Lung (tissue), 16 donors: ENCODE results near the gene NPW. TPM values are rescaled to one million over a fixed set of nuclear protein-coding genes. Genes with fewer than 3 reads are reported as not detected.
A peak's percentile ranks its signal among the peaks of the same experiment; 100 is the strongest.

ENCODE experiments used
- ATAC-seq: fragments of 200-7000 bp; cut with Tn5 transposase; one replicate; pipeline ENCODE4 v1.9.1; 2020; ENCODE audit warnings: moderate number of reproducible peaks; ENCODE audit not compliant: insufficient read depth, low FRiP score
- DNase-seq, 3 donors: peaks; one replicate each; pipeline ENCODE4 v3.0.0-alpha.2; 2013 to 2017
- H3K27ac ChIP-seq, 2 donors: one replicate each; pipeline ENCODE4 v1.5.1; 2013; ENCODE audit warnings: mild to moderate bottlenecking in 2 of 2, moderate library complexity in 2 of 2, control low read depth in 1 of 2, inconsistent platforms in 1 of 2, low read depth in 1 of 2, low read length in 1 of 2
- H3K27me3 ChIP-seq, 3 donors: one replicate each; pipeline ENCODE4 v1.5.1; 2013; ENCODE audit warnings: low read length in 2 of 3; ENCODE audit not compliant: control insufficient read depth in 3 of 3, insufficient read depth in 3 of 3
- H3K36me3 ChIP-seq, 4 donors: one replicate each; pipeline ENCODE4 v1.5.1; 2013; ENCODE audit warnings: low read length in 4 of 4, mild to moderate bottlenecking in 1 of 4, moderate library complexity in 1 of 4; ENCODE audit not compliant: control insufficient read depth in 4 of 4, insufficient read depth in 4 of 4
- H3K4me1 ChIP-seq, 5 donors: one replicate each; pipeline ENCODE4 v1.5.1; 2013; ENCODE audit warnings: low read length in 5 of 5, mild to moderate bottlenecking in 2 of 5, moderate library complexity in 1 of 5; ENCODE audit not compliant: control insufficient read depth in 5 of 5, insufficient read depth in 5 of 5
- H3K4me3 ChIP-seq: one replicate; pipeline ENCODE4 v1.5.1; 2013; ENCODE audit warnings: mild to moderate bottlenecking, control low read depth, moderate library complexity
- H3K9ac ChIP-seq, 2 donors: one replicate each; pipeline ENCODE4 v1.5.1; 2013; ENCODE audit warnings: low read length in 2 of 2, control low read depth in 1 of 2; ENCODE audit not compliant: insufficient read depth in 1 of 2
- H3K9me3 ChIP-seq, 4 donors: one replicate each; pipeline ENCODE4 v1.5.1; 2013; ENCODE audit warnings: low read length in 3 of 4, mild to moderate bottlenecking in 1 of 4, moderate library complexity in 1 of 4; ENCODE audit not compliant: control insufficient read depth in 4 of 4, insufficient read depth in 3 of 4
- CTCF ChIP-seq: IDR thresholded peaks from 2 replicates; pipeline ENCODE4 v1.5.1; 2012; ENCODE audit warnings: mild to moderate bottlenecking; ENCODE audit errors: control extremely low read depth, extremely low read depth
- WGBS, 2 donors: extraction: QIAGEN DNeasy Blood & Tissue Kit; methylation state at CpG; one replicate each; pipeline ENCODE4 v1.1.7; 2013; 5-methylcytosine and 5-hydroxymethylcytosine counted together
- long read RNA-seq, 5 donors: transcript quantifications; one replicate each; lab custom pipeline, GENCODE V29; 2026
- polyA plus RNA-seq, 2 donors: library from polyadenylated mRNA; stranded (reverse); fragments of 200-250 nt; gene quantifications; one replicate each; pipeline ENCODE4 v1.2.1, GENCODE V29; 2013
- total RNA-seq, 2 donors: library from RNA; depleted of rRNA in 1 of 2; stranded (reverse); fragments of >200 nt in 1 of 2; gene quantifications; one replicate each; pipeline ENCODE4 v1.2.1, GENCODE V29; 2014 to 2021
- donor health status: control.
- donor health status: control.
- donor health status: Bipolar disorder and iron deficiency.
- donor health status: healthy.
- donor health status: DM: yes; HTN: yes; CAD: no.

Gene NPW
- total RNA-seq, result 1 to 10 TPM in 1 of 2 donors, under 1 TPM in 1; 0.71 to 1.3 TPM
- under 1 TPM; 0.12 to 0.34 TPM for polyA plus RNA-seq
- long read RNA-seq, donor 1, transcript NPW-202 (2 exons, 991 nt), result major isoform, 22 of 22 reads
- long read RNA-seq, donor 1, partial matches to known transcripts, result 0 of 22 reads
- long read RNA-seq, donor 1, other reads (novel, unspliced or antisense), result 0 of 22 reads
- long read RNA-seq, donor 2, partial matches to known transcripts, result 0 of 1 reads
- long read RNA-seq, donor 2, other reads (novel, unspliced or antisense), result 0 of 1 reads
- long read RNA-seq, donor 3, transcript NPW-202 (2 exons, 991 nt), result major isoform, 7 of 7 reads
- long read RNA-seq, donor 3, partial matches to known transcripts, result 0 of 7 reads
- long read RNA-seq, donor 3, other reads (novel, unspliced or antisense), result 0 of 7 reads
- long read RNA-seq, donor 4, transcript NPW-202 (2 exons, 991 nt), result major isoform, 6 of 6 reads
- long read RNA-seq, donor 4, partial matches to known transcripts, result 0 of 6 reads
- long read RNA-seq, donor 4, other reads (novel, unspliced or antisense), result 0 of 6 reads
- long read RNA-seq, donor 5, transcript NPW-202 (2 exons, 991 nt), result major isoform, 13 of 13 reads
- long read RNA-seq, donor 5, partial matches to known transcripts, result 0 of 13 reads
- long read RNA-seq, donor 5, other reads (novel, unspliced or antisense), result 0 of 13 reads

GRCh38 chr16:2019518-2019920 lies at the start of gene NPW:
Gene NPW, plus strand, starts transcription at chr16:2019785.
- Histone ChIP-seq H3K27me3 (peaks cover 4 to 7% (median 4%) of the 10 kb centered on the region in 3 donors), H3K36me3 (no peaks in the 10 kb centered on the region), H3K4me1 (peaks cover 0 to 27% (median 13%) of the 10 kb centered on the region in 5 donors), H3K9ac (no peak within 1 kb of the TSS), H3K9me3 (no peaks in the 10 kb centered on the region), H3K27ac (no peak within 1 kb of the TSS), H3K4me3 (no peak within 1 kb of the TSS)
- peak in 2 of 3 donors; percentile 52 to 62 for DNase-seq
- ATAC-seq, result no peak
- no peak for TF ChIP-seq CTCF
- 0 to 2% methylated on average over 19 to 33 of the region's 33 CpGs for WGBS, 2 donors

GRCh38 chr16:1971796-1972489 lies 47.6 kb upstream of the NPW start, which contains the start of gene TBL3:
Gene TBL3, plus strand, starts transcription at chr16:1972053. Its CDS starts 112 bp downstream, at chr16:1972165.
- 0% methylated on average over 78 of the region's 78 CpGs for WGBS, 2 donors
- Histone ChIP-seq H3K9me3 (peaks cover 0 to 12% (median 0%) of the 10 kb centered on the region in 4 donors), H3K9ac (peak within 1 kb of the TSS; percentile 33 to 63), H3K27me3 (no peaks in the 10 kb centered on the region), H3K4me3 (peak within 1 kb of the TSS; percentile 97), H3K36me3 (peaks cover 0 to 31% (median 14%) of the 10 kb centered on the region in 4 donors), H3K4me1 (peaks cover 0 to 11% (median 7%) of the 10 kb centered on the region in 5 donors), H3K27ac (peak within 1 kb of the TSS; percentile 91)
- ATAC-seq, result peak; percentile 89
- peak; percentile 12 for TF ChIP-seq CTCF
- DNase-seq, result peak; percentile 94 to 97 (median 96)

- DNase-seq (no peak), ATAC-seq (no peak)
- Histone ChIP-seq H3K9me3 (peaks cover 0 to 14% (median 0%) of the 10 kb centered on the region in 4 donors), H3K27me3 (no peaks in the 10 kb centered on the region), H3K9ac (peak overlapping the region; percentile 23 to 63), H3K36me3 (peaks cover 0 to 35% (median 15%) of the 10 kb centered on the region in 4 donors), H3K4me1 (peaks cover 0 to 11% (median 7%) of the 10 kb centered on the region in 5 donors), H3K27ac (no peak overlapping the region), H3K4me3 (peak overlapping the region; percentile 97)
- no peak for TF ChIP-seq CTCF
- WGBS, 2 donors, result 3 to 5% methylated on average over 20 to 22 of the region's 22 CpGs
Measured at GRCh38 chr16:1972490-1972877, 47.1 kb upstream of the NPW start.
